ENCODE data around the gene MIER3. TPM values are rescaled to one million over a fixed set of nuclear protein-coding genes. Genes with fewer than 3 reads are reported as not detected.

Gene MIER3
- total RNA-seq, 1 donor from 2014 or later = 12.7 TPM

- DNase-seq (ENCODE audit: low read depth in 2 of 2) = no peak
These were observed 7.4 kb upstream of the MIER3 start for GRCh38 chr5:56959326-56959725.

GRCh38 chr5:56958595-56958994 is 6.7 kb upstream of the MIER3 start:
- no peak for DNase-seq (ENCODE audit: low read depth in 2 of 2)

- DNase-seq (ENCODE audit: low read depth in 2 of 2) = no peak
These were observed 2.3 kb upstream of the MIER3 start for GRCh38 chr5:56954262-56954661.

- peak; percentile 14 to 37 for DNase-seq (ENCODE audit: low read depth in 2 of 2)
These were observed 587 bp downstream of the MIER3 start for GRCh38 chr5:56951126-56951945.

- DNase-seq (ENCODE audit: low read depth in 2 of 2) = peak; percentile 22 to 67
These were observed 1.2 kb downstream of the MIER3 start for GRCh38 chr5:56950626-56951125.

GRCh38 chr5:56947052-56947451 is 4.9 kb downstream of the MIER3 start:
- DNase-seq (ENCODE audit: low read depth in 2 of 2) = no peak

- no peak for DNase-seq (ENCODE audit: low read depth in 2 of 2)
These were observed 9.9 kb downstream of the MIER3 start for GRCh38 chr5:56941981-56942380.

GRCh38 chr5:56938858-56939257 is 13.1 kb downstream of the MIER3 start:
- DNase-seq (ENCODE audit: low read depth in 2 of 2) = peak in 1 of 2 donors; percentile 11

- no peak for DNase-seq (ENCODE audit: low read depth in 2 of 2)
These were observed 17.6 kb downstream of the MIER3 start for GRCh38 chr5:56934325-56934724.

- DNase-seq (ENCODE audit: low read depth in 2 of 2) = no peak
These were observed 29.0 kb downstream of the MIER3 start for GRCh38 chr5:56922922-56923321.

- no peak for DNase-seq (ENCODE audit: low read depth in 2 of 2)
These were observed 31.8 kb downstream of the MIER3 start for GRCh38 chr5:56919942-56920662.

- DNase-seq (ENCODE audit: low read depth in 2 of 2) = no peak
These were observed 33.9 kb downstream of the MIER3 start for GRCh38 chr5:56918054-56918453.

- no peak for DNase-seq (ENCODE audit: low read depth in 2 of 2)
These were observed 34.4 kb downstream of the MIER3 start for GRCh38 chr5:56917534-56917933.

- DNase-seq (ENCODE audit: low read depth in 2 of 2) = no peak
These were observed 37.2 kb downstream of the MIER3 start for GRCh38 chr5:56914678-56915077.

GRCh38 chr5:56913766-56914165 is 38.2 kb downstream of the MIER3 start:
- no peak for DNase-seq (ENCODE audit: low read depth in 2 of 2)

- peak in 1 of 2 donors; percentile 80 for DNase-seq (ENCODE audit: low read depth in 2 of 2)
These were observed 41.5 kb downstream of the MIER3 start for GRCh38 chr5:56910210-56910965.

- peak; percentile 98 to 99 for DNase-seq (ENCODE audit: low read depth in 2 of 2)
These were observed 42.4 kb downstream of the MIER3 start, which contains the start of gene SETD9 for GRCh38 chr5:56909294-56910209. Gene SETD9 (plus strand): TSS chr5:56909596. CDS start chr5:56909646, 50 bp downstream.

GRCh38 chr5:56908942-56909293 is 43.0 kb downstream of the MIER3 start:
- DNase-seq (ENCODE audit: low read depth in 2 of 2) = no peak

GRCh38 chr5:56900858-56901578 is 50.9 kb downstream of the MIER3 start:
- DNase-seq (ENCODE audit: low read depth in 2 of 2) = peak; percentile 43 to 63

GRCh38 chr5:56900395-56900794 is 51.5 kb downstream of the MIER3 start:
- peak in 1 of 2 donors; percentile 62 for DNase-seq (ENCODE audit: low read depth in 2 of 2)
